Prostate gland (tissue), 2 donors: Measurements from ENCODE around the gene UST.

ENCODE experiments used
- POLR2A ChIP-seq: fragments of 450-650 bp; IDR thresholded peaks from one replicate; pipeline ENCODE4 v1.6.1; 2016; ENCODE audit warnings: antibody characterized with exemption, mild to moderate bottlenecking
- POLR2AphosphoS5 ChIP-seq: sonication (generic); formaldehyde crosslinking; IDR thresholded peaks from one replicate; pipeline ENCODE4 v1.6.1; 2017; ENCODE audit warnings: antibody characterized with exemption
- TF ChIP-seq, protein P1 (sequence below), 4 experiments: fragments of 200-600 bp in 2 of 4; fragments of 450-650 bp in 2 of 4; sonication (generic) in 2 of 4; IDR thresholded peaks; 1 replicate in 3 of 4; 2 replicates in 1 of 4; pipeline ENCODE4 v1.5.1; 2016 to 2019; ENCODE audit warnings: antibody characterized with exemption in 4 of 4, mild to moderate bottlenecking in 2 of 4, moderate library complexity in 2 of 4

DNA sequence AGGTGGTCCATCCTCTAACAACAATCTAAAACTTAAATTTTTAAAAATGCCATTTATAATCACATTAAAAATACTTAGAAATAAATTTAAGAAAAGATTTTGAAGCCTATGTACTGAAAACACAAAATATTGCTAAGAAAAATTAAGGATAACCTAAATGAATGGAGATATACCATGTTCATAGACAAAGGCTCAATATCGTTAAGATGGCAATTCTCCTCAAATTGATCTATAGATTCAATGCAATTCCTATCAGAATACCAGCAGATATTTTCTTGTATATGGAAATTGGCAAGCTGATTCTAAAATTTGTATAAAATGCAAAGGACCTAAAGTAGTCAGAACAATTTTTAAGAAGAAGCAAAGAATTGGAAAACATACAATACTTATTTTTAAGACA, 19.7 kb upstream of the UST start:
- TF ChIP-seq POLR2A (no peak), POLR2AphosphoS5 (no peak)
- TF ChIP-seq, protein P1, sequence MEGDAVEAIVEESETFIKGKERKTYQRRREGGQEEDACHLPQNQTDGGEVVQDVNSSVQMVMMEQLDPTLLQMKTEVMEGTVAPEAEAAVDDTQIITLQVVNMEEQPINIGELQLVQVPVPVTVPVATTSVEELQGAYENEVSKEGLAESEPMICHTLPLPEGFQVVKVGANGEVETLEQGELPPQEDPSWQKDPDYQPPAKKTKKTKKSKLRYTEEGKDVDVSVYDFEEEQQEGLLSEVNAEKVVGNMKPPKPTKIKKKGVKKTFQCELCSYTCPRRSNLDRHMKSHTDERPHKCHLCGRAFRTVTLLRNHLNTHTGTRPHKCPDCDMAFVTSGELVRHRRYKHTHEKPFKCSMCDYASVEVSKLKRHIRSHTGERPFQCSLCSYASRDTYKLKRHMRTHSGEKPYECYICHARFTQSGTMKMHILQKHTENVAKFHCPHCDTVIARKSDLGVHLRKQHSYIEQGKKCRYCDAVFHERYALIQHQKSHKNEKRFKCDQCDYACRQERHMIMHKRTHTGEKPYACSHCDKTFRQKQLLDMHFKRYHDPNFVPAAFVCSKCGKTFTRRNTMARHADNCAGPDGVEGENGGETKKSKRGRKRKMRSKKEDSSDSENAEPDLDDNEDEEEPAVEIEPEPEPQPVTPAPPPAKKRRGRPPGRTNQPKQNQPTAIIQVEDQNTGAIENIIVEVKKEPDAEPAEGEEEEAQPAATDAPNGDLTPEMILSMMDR (IDR thresholded peaks at IDR 0.05), result no peak
